NCI-H2081 treated with DMSO at 0.1 percent for 48 hours (cell line): ENCODE data around the gene ZSWIM6.

Source experiments
- DNase-seq: peaks from one replicate; lab custom pipeline; 2025; lab: John Stamatoyannopoulos, UW

The ZSWIM6 gene

GRCh38 chr5:61307191-61307590 is 24.9 kb upstream of the ZSWIM6 start:
- DNase-seq, result no peak

- no peak for DNase-seq
These were observed 24.4 kb upstream of the ZSWIM6 start for GRCh38 chr5:61307611-61308010.

GRCh38 chr5:61308712-61309111 is 23.3 kb upstream of the ZSWIM6 start:
- no peak for DNase-seq

GRCh38 chr5:61309115-61309514 is 22.9 kb upstream of the ZSWIM6 start:
- DNase-seq, result no peak

- DNase-seq, result no peak
These were observed 20.9 kb upstream of the ZSWIM6 start for GRCh38 chr5:61311056-61311610.

GRCh38 chr5:61311836-61312808 is 19.9 kb upstream of the ZSWIM6 start:
- DNase-seq, result no peak

- no peak for DNase-seq
These were observed 17.9 kb upstream of the ZSWIM6 start for GRCh38 chr5:61313960-61314681.

- DNase-seq, result no peak
These were observed 13.7 kb upstream of the ZSWIM6 start for GRCh38 chr5:61318376-61318775.

- DNase-seq, result no peak
These were observed 12.5 kb upstream of the ZSWIM6 start for GRCh38 chr5:61319388-61320146.

GRCh38 chr5:61320860-61321259 is 11.2 kb upstream of the ZSWIM6 start:
- DNase-seq, result no peak

GRCh38 chr5:61321669-61322068 is 10.4 kb upstream of the ZSWIM6 start:
- DNase-seq, result no peak

- no peak for DNase-seq
These were observed 9.0 kb upstream of the ZSWIM6 start for GRCh38 chr5:61322738-61323725.

- DNase-seq, result no peak
These were observed 4.0 kb upstream of the ZSWIM6 start for GRCh38 chr5:61327760-61328753.

GRCh38 chr5:61328791-61329549 is 3.1 kb upstream of the ZSWIM6 start:
- DNase-seq, result no peak

- no peak for DNase-seq
These were observed 2.4 kb upstream of the ZSWIM6 start for GRCh38 chr5:61329550-61330128.

GRCh38 chr5:61330341-61330844 is 1.7 kb upstream of the ZSWIM6 start:
- no peak for DNase-seq

- no peak for DNase-seq
These were observed 1.1 kb upstream of the ZSWIM6 start for GRCh38 chr5:61330845-61331406.

GRCh38 chr5:61332358-61332749 is 296 bp downstream of the ZSWIM6 start:
- DNase-seq, result no peak
